RKO (cell line): Measurements from ENCODE around the gene TSPEAR.

ENCODE experiments used
- DNase-seq: peaks from one replicate; pipeline ENCODE4 v3.0.0-alpha.2; 2016; ENCODE audit warnings: low spot score

TSPEAR gene

DNA sequence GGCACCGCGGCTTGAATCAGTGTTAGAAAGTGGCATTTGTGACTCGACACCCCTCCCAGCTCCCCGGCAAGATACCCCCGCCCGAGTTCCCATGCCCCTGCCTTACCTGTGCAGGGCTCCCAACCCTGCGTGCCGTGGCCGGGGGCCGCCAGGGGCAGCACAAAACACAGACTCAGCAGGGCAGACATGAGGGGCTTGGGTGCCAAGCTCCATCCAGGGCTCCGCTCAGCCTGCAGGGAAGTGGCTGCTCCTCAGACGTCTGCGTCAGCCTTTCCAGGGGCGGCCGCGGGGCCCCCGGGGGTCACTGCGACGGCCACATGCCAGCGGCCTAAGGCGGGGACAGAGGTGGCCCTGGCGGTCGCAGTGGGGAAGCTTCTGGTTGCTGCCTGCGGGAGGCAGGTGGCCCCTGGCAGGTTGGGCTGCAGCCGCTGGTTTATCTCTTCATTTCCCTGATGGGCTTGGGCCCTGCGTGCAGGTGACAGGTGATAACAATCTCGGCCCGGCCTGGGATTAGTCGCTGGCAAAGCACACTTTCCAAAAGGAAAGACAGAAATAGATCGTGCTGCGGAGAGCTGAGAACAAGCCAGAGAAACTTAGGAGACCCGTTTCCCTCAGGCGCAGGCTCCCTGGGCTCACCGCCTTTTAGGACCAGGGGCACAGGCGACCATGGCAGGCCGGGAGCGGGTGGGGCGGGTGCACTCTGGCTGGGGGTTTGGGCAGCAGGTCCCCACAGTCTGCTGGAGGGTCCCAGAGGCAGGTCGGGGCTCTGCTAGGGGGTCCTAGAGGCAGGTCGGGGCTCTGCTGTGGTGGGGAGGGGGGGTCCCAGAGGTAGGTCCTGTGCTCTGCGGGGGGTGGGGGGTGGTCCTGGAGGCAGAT lies at the start of gene TSPEAR:
Gene TSPEAR, minus strand, starts transcription at position 246 of the 876 bp plus-strand sequence. Its CDS starts 58 bp downstream, at position 188.
- no peak for DNase-seq

DNA sequence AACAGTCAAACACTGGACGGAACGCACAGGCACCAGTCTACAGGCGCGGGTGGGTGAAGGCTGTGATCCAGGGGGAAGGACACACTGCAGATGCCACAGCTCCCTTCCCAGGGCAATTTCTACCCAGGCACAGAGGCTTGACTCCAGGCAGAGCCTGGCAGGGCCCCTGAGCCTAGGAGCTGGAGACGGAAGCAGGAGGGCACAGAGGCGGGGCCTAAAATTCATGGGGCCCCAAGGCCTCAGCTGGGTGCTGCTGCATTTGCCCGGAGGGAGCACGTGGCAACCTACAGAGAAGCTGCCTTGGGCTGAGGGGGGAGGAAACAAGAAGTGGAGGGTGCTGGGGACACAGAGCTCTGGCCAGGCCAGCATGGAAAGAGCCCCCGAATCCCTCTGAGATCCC lies 49.0 kb upstream of the TSPEAR start:
- no peak for DNase-seq

DNA sequence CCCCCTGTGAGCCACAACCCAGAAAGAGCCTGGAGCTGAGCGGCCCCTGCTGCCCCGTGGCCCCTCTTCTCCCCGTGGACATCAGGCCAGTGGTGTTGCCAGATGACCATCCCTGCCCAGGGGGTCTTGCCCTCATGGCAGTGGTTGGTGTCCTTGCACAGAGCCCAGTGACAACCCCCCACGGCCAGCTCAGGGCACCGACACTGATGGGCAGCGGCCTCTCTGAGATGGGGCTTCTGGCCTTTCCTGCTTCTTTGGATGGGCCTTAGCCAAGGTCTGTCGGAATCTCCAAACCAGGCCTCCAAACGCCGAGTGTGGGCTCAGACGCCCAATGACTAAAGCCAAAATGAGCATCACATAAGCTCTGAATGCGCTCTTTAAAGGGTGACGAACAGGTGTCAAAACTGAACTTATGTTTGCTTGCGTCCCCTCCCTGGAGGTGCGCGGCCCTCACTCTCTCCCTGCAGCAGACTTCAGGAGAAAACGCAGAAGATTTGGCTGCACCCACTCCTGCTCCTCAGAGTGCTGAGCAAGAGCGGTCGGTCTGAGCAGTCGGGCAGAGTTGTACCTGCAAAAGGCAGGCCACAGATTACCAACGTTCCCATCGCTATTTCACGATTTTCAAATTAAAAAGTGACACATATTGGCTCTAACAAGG lies 48.4 kb upstream of the TSPEAR start:
- peak; percentile 10 for DNase-seq

DNA sequence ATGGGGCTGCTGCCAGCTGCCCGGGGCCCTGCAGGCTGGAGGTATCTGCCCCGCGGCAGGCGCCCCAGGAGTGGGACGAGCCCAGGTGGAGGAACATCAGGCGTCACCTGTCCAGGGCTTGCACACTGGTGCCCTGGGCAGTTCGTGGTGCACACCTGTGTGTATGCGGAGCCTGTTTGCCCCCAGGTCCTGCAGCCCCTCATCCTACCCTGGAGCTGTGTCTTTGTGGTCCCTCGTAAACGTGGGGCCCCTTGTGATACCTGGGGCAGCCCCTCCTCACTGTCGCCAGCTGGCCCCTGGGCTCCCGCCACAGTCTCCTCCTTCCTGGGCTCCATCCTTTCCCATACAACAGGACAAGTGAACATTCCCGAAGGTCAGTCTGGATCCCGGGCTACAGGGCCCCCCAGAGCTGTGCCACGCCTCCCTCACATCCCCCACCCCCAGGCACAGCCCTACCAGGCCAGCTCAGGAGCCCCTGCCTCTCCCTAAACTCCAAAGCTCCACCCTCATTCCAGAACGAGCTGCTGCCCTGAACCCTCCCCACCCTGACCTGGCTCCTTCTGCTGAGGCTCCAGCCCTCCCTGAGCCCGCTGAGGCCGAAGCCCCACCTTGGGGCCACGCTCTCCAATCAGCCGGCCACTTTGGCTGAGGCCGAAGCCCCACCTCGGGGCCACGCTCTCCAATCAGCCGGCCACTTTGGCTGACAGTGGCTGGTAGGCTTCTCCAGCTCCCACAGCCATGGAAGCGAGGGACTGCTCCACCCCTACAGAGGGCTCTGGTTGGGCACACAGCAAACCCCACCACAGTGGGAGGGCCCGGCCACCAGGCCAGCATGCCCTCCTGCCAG lies 47.6 kb upstream of the TSPEAR start:
- DNase-seq, result no peak

DNA sequence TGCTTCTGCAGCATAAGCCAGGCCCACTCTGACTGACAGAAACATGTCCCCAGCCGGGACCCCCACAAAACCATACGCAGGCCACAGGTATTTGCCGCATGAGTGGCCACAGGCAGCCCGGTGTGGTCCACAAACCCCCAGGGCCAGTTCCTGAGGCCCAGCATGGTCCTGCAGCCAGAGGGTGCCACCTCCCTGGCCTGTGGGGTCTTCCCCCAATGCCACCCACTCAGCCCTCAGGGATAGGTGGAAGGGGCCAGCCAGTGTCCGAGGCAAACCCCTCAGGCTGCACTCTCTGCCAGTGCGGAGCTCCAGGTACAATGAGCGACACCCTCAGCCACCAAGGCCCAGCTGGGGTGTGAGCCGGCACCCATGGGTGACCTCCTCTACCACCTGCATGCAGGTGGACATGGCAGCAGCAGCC lies 46.8 kb upstream of the TSPEAR start:
- DNase-seq, result no peak

DNA sequence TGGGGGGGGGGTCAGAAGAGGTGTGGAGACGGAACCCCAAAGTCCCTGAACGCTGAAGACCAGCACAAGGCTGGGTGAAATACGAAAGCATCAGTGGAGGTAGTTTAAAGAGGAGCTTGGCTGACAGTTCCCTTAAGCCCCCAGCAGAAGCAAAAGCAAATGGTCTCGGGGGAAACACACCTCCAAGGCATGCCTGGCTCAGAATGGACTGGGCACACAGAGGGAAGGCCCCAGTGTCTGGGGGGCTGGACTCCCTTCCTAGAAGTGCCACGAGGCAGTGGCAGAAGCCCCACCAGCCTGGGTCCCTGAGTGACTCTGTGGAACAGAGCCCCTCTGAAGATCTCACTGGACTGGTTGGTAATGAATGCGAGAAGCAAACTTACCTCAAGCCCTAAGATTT lies 46.4 kb upstream of the TSPEAR start:
- DNase-seq, result no peak

DNA sequence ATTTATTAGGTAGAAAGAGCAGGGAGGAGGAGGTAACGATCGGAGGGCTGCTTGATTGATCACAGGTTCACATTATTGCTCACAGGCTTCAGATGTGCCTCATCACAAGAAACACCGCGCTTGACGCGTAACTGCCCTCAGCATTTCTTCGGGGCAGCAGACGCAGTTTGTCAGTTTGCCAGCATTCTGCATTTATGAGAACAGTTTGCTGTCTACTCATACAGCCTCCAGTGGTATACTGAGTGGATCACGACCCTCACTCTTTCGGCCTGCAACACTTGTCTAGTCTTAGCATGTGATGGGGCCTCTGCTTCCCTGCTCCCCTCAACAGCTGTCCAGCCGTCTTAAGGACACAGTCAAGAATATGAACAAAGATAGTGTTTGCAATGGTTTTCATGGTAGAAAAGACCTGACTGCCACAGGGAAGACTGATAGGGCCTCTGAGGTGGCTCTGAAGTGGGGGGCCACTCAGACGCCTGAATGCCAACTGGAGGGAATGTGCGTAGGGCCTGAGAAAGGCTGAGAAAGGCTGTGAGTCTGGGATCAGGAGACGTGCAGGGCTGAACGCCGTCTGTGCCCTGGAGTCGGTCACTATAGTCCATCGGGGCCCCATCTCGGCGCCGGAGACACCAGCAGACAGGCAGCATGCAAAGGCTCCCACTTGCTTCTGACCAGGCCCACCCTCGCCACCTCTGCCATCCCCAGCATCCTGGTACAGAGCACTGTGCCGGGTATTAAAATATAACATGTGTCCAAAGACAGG lies 45.2 kb upstream of the TSPEAR start:
- DNase-seq, result no peak

DNA sequence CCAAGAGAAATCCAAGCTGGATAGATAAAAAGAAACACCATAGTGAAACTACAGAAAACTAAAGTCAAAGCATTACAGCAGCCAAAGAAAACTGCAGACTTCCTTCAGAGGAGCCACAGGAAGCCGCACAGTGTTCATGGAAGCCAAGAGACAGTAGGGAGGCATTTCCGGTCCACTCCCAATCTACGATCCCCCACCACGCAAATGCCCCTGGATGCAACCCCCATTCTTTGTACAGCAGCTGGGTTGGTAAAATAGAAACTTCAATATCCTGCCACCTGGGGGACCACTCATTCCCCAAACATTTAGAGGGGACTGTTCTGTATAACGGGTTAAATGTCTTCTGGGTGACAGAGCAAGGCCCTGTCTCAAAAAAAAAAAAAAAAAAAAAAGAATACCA lies 43.9 kb upstream of the TSPEAR start:
- no peak for DNase-seq

DNA sequence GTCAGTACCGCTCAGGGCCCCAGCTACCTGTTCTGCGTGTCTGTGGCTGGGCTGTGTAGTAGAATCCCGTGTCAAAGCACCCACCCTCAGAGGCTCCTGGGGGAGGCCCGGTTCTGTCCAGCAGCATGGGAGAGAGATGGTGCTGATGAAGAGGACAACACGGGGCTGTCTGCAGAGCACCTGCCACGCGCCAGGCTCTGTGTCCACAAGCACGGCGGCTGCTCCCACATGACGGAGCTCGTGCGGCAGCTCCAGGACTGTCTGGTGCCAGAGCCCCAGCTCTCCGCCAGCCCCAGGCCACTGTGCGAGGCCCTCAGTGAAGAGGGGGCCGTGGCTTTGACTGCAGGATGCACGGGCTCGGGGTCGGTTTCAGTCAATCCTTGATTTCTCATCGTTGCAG lies 42.0 kb upstream of the TSPEAR start:
- DNase-seq, result no peak

DNA sequence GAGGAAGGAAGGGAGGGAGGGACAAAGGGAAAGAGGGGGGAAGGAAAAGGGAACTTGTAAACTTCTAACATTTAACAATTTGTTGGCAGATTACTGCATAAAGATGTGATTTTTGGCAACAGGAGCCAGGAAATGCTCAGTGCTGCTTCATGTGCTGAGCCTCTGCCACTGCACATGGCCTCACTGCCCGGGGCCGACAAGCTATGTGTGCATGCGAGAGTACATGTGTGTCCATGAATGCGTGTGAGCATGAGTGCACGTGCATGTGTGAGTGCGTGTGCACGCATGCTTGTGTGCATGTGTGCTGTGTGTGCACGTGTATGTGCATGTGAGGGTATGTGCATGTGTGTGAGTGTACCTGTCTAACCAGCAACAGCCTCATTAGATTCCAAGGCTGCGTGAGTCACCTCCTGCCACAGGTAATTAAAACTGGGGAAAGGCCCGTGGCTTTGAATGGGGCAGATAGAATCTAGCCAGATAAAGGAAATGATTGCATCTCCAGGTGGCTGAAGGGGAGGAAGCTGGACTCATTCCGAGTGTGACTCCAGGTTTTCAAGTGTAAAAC lies 41.4 kb upstream of the TSPEAR start:
- no peak for DNase-seq

DNA sequence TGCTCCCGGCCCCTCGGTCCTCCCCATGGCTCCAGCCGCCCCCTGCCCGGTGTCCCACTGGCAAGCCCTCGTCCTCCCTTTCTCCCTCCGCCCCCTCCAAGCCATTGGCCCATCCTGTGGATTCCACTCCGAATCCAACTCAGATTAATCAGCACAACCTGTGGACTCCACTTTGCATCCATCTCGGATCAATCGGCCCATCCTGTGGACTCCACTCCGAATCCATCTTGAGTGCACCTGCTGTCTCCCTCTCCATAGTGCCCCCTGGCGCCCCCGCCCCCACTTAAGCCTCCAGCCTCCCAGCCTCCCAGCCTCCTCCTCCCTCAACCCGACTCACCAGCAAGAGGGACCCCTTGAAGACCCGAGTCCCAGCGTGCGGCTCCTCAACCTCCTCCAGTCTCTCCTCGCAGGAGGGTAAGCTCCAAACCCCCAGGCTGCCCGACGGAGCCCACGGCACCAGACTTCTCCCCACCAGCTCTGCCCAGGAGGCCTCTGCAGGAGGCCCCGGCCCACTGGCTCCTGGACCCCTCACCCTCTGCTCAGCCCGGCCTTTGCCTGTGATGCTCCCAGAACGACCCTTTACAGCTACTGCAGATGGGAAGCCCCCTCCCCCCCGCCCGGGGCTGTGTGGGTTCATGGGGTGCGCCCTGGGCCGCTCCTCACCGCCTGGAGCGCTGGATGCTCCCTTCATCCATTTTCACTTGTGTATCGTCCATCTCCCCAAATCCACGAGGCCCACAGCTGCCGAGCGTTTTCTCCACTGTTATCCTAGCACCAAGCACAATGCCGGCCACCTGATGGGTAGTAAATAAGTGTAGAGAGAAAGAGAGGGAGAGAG lies 40.6 kb upstream of the TSPEAR start:
- no peak for DNase-seq

DNA sequence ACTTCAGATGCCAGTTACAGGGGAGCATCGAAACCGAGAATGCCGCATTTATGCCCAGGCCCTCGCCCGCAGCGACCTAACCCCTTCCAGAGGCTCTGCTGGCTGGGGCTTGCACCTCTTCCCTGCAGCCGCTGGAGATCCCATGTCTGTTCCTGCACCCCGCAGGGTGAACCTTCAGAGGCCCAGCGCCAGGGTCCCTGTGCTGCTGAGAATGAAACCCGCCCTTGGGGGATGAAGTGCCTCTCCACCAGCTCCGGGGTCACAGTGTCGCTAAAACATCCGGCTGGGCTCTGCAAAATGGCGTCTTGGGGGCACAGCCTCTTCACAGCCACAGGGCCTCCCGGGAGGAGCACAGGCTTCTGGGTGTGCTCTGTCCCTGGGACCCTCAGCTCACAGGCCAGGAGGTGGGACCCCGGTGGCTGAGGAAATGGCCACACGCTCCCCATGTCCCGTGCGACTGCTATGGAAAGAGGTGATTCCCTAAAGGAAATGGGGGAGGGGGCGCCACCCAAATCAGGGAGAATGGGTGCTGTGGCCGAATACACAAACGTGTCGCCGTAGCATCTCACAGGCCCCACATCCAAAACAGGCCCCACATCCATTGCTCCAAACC lies 39.9 kb upstream of the TSPEAR start:
- no peak for DNase-seq

DNA sequence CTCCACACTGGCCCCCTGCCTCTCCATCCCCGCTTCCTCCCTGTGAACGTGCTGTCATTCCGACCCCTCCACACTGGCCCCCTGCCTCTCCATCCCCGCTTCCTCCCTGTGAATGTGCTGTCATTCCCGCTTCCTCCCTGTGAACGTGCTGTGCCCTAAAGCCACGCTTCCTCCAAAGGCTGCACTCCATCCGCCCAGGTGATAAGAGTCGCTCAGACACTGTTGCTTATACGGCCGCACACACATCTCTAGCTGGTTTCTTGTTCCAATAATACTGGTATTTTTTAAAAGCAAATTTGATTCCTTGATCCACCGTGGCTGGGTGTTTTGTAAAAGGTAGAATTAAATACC lies 39.3 kb upstream of the TSPEAR start:
- DNase-seq, result no peak

DNA sequence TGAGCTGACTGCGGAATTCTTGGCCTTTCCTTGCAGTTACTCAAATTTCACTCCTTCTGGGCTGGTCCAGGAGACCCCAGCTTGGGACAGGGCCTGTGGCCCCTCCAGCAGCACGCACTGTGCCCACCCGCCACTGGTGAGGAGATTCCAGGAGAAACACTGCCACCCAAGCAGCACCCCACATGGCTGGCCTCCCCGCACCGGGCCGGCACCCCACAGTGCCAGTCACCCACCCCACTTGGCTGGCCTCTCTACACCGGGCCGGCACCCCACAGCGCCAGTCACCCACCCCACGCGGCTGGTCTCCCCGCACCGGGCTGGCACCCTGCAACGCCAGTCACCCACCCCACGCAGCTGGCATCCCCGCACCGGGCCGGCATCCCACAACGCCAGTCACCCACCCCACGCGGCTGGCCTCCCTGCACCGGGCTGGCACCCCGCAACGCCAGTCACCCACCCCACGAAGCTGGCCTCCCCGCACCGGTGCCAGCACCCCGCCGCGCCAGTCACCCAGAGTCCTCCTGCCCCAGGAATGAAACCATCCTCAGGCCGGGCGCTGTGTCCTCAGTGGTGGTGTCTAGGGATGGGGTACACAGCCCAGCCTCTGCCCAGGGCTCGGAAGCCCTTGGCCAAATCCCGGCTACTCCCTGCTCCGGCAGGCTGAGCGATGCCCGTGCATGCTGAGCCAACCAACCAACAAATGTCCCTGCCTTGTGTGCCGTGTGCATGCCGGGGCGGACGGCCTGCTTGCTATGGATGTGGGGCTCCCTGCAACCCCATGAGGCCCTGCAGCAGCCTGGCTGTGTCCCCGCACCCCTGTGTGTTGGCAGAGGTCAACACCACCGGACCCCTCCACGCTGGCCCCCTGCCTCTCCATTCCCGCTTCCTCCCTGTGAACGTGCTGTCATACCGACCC lies 38.6 kb upstream of the TSPEAR start:
- DNase-seq, result no peak

DNA sequence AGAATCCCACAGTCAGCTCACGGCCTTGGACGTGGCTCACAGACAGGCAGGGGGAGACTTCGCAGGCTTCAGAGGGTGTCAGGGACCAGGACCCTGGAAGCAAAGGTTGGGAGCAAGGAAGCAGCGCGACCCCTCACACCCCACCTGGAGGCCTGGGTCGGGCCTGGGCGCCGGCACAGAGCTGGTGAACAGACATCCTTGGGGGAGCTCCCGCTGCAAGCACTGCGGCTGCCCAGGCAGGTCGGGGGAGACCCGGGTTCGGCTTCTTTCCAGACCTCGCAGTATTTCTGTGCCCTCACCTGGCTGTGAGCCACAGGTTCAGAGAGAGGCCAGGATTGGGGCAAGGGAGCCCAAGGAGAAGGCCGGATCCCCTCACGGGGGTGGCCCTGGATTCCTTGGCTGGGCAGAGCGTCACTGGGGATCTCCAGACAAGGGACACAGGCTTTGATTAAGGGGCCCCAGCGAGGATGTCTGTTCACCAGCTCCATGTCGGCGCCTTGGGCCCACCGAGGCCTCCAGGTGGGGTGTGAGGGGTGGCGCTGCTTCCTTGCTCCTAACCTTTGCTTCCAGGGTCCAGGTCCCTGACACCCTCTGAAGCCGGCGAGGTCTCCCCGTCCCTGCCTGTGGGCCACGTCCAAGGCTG lies 37.9 kb upstream of the TSPEAR start:
- no peak for DNase-seq

DNA sequence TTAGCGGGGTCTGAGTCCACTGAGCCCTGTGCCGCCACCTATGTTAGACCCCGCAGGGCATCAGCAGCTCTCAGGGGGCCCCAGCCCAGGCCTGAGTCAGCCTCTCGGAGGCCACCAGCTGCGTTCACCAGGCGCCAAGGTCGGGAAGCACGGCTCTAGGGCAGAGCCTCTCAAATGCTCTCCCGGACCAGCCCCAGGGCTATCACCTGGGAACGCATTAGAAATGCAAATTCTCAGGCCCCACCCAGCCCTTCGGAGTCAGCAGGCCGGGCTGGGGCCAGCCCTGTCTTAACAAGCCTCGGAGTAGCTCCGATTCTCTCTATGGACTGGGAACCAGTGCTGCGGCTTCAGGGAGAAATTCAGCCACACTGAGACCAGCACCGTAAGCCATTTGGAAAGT lies 37.2 kb upstream of the TSPEAR start:
- DNase-seq, result no peak

DNA sequence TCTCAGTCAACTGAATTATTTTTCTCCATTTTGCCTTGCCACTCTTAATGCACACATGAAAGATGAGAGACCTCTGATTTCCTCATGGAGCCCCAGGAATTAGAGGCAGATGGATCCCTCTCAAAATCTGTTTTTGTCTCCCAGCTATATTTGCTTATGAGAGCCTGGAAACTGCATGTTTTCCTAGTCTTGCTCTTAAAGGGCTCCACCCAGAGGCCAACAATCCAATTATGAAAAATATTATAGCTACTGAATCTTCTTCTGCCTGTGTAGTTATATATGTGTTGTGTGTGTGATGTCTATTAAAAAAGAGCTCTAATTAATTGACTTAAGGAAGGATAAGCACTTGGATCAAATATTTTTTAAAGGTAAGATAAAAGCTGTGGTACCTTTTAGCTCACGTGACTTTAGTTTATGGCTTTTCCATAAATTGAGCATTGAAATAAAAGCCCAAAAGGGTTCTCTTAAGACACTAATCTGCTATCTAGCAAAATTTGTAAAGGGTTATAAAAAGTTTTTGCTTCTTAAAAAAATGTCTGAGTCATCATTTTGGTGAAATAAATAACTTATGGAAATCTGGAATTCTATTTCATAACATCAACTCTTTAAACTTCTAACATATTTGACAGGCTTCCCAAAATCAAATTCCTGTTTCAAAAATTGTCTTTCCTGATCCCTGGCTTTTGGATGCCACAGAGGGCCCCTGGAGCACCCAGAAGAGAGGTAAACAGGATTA lies 31.2 kb upstream of the TSPEAR start:
- DNase-seq, result peak; percentile 59

DNA sequence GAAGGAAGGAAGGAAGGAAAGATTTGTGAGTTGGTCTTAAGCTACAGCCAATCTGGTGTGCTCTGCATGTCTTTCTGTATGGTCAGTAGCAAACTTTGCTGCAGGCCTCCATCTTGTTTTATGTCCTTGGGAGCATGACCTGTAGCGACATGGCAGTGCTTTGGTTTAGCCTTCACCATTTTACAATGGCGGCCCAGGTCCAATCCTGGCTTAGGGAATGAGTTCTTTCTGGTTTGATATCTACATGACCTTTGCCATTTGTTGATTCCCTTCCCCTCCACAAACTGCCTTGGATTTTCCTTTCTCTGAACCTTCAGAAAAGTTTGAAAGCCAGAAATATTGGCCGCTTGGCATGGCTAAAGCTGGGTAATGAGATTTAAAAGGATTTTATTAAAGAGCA lies 30.5 kb upstream of the TSPEAR start:
- no peak for DNase-seq
